ENCODE data around the gene PLCB1. TPM values are rescaled to one million over a fixed set of nuclear protein-coding genes. Genes with fewer than 3 reads are reported as not detected.

PLCB1 gene
- total and polyA plus RNA-seq, 2 of the 4 experiments (the other 2 are of a cell fraction): 5.6 to 16.1 TPM

DNA sequence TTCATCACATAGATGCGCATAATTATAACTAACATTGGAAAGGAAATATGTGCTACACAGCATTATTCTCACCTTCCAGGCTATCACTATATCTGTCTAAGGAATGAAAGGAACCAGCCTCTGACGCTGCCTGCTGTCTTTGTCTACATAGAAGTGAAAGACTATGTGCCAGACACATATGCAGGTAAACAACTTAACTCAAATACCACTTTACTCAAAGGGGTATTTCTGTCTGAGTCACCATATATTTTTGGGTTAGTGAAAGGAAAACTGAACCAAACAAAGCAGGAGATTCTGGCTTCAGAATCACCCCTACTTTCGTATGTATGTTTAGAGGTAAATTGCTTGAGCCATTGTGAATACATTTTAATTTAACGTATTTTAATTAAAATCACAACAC lies 608.2 kb downstream of the PLCB1 start:
- WGBS, 2 experiments (ENCODE audit: extremely low coverage in 2 of 2, insufficient read length in 1 of 2): no CpG with 5 or more reads among the region's 4 CpGs

More for the DNA sequence above, 608.2 kb downstream of the PLCB1 start:
- H3K9me1 ChIP-seq (ENCODE audit: insufficient read depth, low read length): no peaks in the 10 kb centered on the region; the same call in 1 of the 2 replicates
- H2BK20ac ChIP-seq (ENCODE audit: low read depth, low read length): no peak overlapping the region
- no peaks in the 10 kb centered on the region for H3K79me1 ChIP-seq (ENCODE audit: low read depth in 1 of 2, low read length in 2 of 2)
- H3K4ac ChIP-seq (ENCODE audit: low read depth, low read length): no peak overlapping the region
- H3K9me3 ChIP-seq (ENCODE audit: control insufficient read depth, insufficient read depth, low read length): no peaks in the 10 kb centered on the region
- no TSS peak for BruUV-seq (replicated peaks)
- ChIA-PET CTCF (no interaction called here), POLR2A (ENCODE audit: unreplicated experiment) (no interaction called here)
- no peak overlapping the region for H3K14ac ChIP-seq (replicated peaks; ENCODE audit: low read depth, low read length)
- no peak for DNase-seq
- H3K27ac ChIP-seq (ENCODE audit: insufficient read depth, low read length): no peak overlapping the region
- no peak overlapping the region for H3K4me2 ChIP-seq (ENCODE audit: low read depth, low read length)
- no peak overlapping the region for H3K4me3 ChIP-seq (ENCODE audit: insufficient read depth, low read depth, low read length)
- ATAC-seq (ENCODE audit: low read depth): no peak
- no peak overlapping the region for H4K8ac ChIP-seq (ENCODE audit: low read depth in 2 of 2, low read length in 2 of 2)
- TF ChIP-seq RCOR1 (IDR thresholded peaks at IDR 0.05; ENCODE audit: insufficient replicate concordance, low read length) (no peak), MXI1 (IDR thresholded peaks at IDR 0.05; ENCODE audit: borderline replicate concordance, low read depth, low read length) (no peak), CHD1 (IDR thresholded peaks at IDR 0.05; ENCODE audit: low read depth, low read length) (no peak), MAFK (IDR thresholded peaks at IDR 0.05; ENCODE audit: low read depth, low read length) (no peak), RFX5 (IDR thresholded peaks at IDR 0.05; ENCODE audit: low read depth, low read length) (no peak), POLR2A (IDR thresholded peaks at IDR 0.05; ENCODE audit: low read depth, low read length) (no peak), BHLHE40 (IDR thresholded peaks at IDR 0.05; ENCODE audit: low read depth, low read length) (no peak), MAZ (IDR thresholded peaks at IDR 0.05; ENCODE audit: borderline replicate concordance, low read depth, low read length) (no peak), SMC3 (IDR thresholded peaks at IDR 0.05; ENCODE audit: low read depth, low read length) (no peak), RAD21 (IDR thresholded peaks at IDR 0.05; ENCODE audit: low read length) (no peak), NFE2L2 (IDR thresholded peaks at IDR 0.05; ENCODE audit: low read depth, low read length) (no peak), FOS (IDR thresholded peaks at IDR 0.05; ENCODE audit: low read depth, low read length) (no peak)
- TF ChIP-seq, protein P1, sequence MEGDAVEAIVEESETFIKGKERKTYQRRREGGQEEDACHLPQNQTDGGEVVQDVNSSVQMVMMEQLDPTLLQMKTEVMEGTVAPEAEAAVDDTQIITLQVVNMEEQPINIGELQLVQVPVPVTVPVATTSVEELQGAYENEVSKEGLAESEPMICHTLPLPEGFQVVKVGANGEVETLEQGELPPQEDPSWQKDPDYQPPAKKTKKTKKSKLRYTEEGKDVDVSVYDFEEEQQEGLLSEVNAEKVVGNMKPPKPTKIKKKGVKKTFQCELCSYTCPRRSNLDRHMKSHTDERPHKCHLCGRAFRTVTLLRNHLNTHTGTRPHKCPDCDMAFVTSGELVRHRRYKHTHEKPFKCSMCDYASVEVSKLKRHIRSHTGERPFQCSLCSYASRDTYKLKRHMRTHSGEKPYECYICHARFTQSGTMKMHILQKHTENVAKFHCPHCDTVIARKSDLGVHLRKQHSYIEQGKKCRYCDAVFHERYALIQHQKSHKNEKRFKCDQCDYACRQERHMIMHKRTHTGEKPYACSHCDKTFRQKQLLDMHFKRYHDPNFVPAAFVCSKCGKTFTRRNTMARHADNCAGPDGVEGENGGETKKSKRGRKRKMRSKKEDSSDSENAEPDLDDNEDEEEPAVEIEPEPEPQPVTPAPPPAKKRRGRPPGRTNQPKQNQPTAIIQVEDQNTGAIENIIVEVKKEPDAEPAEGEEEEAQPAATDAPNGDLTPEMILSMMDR (conservative IDR thresholded peaks at IDR 0.05; ENCODE audit: low read depth, low read length): no peak
- TF ChIP-seq, protein P2, sequence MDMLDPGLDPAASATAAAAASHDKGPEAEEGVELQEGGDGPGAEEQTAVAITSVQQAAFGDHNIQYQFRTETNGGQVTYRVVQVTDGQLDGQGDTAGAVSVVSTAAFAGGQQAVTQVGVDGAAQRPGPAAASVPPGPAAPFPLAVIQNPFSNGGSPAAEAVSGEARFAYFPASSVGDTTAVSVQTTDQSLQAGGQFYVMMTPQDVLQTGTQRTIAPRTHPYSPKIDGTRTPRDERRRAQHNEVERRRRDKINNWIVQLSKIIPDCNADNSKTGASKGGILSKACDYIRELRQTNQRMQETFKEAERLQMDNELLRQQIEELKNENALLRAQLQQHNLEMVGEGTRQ (IDR thresholded peaks at IDR 0.05; ENCODE audit: low read depth, low read length): no peak
- TF ChIP-seq, protein P3, sequence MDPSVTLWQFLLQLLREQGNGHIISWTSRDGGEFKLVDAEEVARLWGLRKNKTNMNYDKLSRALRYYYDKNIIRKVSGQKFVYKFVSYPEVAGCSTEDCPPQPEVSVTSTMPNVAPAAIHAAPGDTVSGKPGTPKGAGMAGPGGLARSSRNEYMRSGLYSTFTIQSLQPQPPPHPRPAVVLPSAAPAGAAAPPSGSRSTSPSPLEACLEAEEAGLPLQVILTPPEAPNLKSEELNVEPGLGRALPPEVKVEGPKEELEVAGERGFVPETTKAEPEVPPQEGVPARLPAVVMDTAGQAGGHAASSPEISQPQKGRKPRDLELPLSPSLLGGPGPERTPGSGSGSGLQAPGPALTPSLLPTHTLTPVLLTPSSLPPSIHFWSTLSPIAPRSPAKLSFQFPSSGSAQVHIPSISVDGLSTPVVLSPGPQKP (IDR thresholded peaks at IDR 0.05; ENCODE audit: borderline replicate concordance, low read depth, low read length): no peak
- H4K20me1 ChIP-seq (ENCODE audit: insufficient read depth, low read length): no peaks in the 10 kb centered on the region
- no peak overlapping the region for H3K23ac ChIP-seq (ENCODE audit: low read depth, low read length)
- H2BK120ac ChIP-seq (ENCODE audit: low read depth, low read length): no peak overlapping the region
- dilution Hi-C loops (cut with HindIII; ENCODE audit: low sequenced_read_pairs, unreplicated experiment) (no loop called here), intact Hi-C loops (cut with micrococcal nuclease) (no loop called here), in situ Hi-C loops (cut with MboI; ENCODE audit: low sequenced_read_pairs) (no loop called here)
- no peak overlapping the region for H2AFZ ChIP-seq (replicated peaks; ENCODE audit: low read length, poor library complexity)
- H2BK5ac ChIP-seq (ENCODE audit: low read depth, low read length, poor library complexity, severe bottlenecking): no peak overlapping the region
- no peaks in the 10 kb centered on the region; the same call in 1 of the 2 replicates for H3K4me1 ChIP-seq (ENCODE audit: control insufficient read depth, insufficient read depth, low read length)
- no peaks in the 10 kb centered on the region for H3K27me3 ChIP-seq (ENCODE audit: control insufficient read depth, insufficient read depth, low read length)
- no peak overlapping the region for H4K5ac ChIP-seq (ENCODE audit: low read depth, low read length)
- peaks cover 3% of the 10 kb centered on the region; the same call in 1 of the 2 replicates for H3K36me3 ChIP-seq (ENCODE audit: control insufficient read depth, insufficient read depth, low read length)
- no peak overlapping the region for H2AK5ac ChIP-seq (ENCODE audit: low read depth, low read length)
- H3K56ac ChIP-seq (ENCODE audit: extremely low read depth, insufficient read depth, low read length): no peak overlapping the region
- no peak overlapping the region for H3K9ac ChIP-seq (ENCODE audit: low read depth, low read length)
- H3K18ac ChIP-seq (ENCODE audit: low read depth, low read length): no peak overlapping the region
- no peak overlapping the region for H4K91ac ChIP-seq (ENCODE audit: insufficient read depth, low read depth, low read length)
- no peak overlapping the region for H2AK9ac ChIP-seq (replicated peaks; ENCODE audit: low read depth, low read length, poor library complexity)
- no peak overlapping the region for H2BK15ac ChIP-seq (ENCODE audit: low read depth, low read length)
